ENCODE measurements around the gene AGPAT3. TPM values are rescaled to one million over a fixed set of nuclear protein-coding genes. Genes with fewer than 3 reads are reported as not detected.

AGPAT3 gene
- total RNA-seq, 1 donor from 2014 or later: 65.9 TPM

GRCh38 chr21:43988506-43989230 lies 123.6 kb downstream of the AGPAT3 start:
- TF ChIP-seq CTCF (IDR thresholded peaks at IDR 0.05): no peak
- Histone ChIP-seq H3K36me3 (peaks cover 0 to 7% of the 10 kb centered on the region in 2 donors), H3K4me1 (no peaks in the 10 kb centered on the region), H3K4me3 (no peak overlapping the region), H3K27me3 (no peaks in the 10 kb centered on the region), H3K9me3 (no peaks in the 10 kb centered on the region), H3K27ac (no peak overlapping the region)
- no peak for DNase-seq (ENCODE audit: low spot score in 2 of 2)
- intact Hi-C loops (cut with DNase I): no loop called here

GRCh38 chr21:43989401-43989800 lies 124.4 kb downstream of the AGPAT3 start:
- intact Hi-C loops (cut with DNase I): no loop called here
- TF ChIP-seq CTCF (IDR thresholded peaks at IDR 0.05): no peak
- Histone ChIP-seq H3K4me1 (no peaks in the 10 kb centered on the region), H3K27ac (no peak overlapping the region), H3K4me3 (no peak overlapping the region), H3K36me3 (peaks cover 0 to under 1% of the 10 kb centered on the region in 2 donors), H3K9me3 (no peaks in the 10 kb centered on the region), H3K27me3 (no peaks in the 10 kb centered on the region)
- DNase-seq (ENCODE audit: low spot score in 2 of 2): no peak

DNA sequence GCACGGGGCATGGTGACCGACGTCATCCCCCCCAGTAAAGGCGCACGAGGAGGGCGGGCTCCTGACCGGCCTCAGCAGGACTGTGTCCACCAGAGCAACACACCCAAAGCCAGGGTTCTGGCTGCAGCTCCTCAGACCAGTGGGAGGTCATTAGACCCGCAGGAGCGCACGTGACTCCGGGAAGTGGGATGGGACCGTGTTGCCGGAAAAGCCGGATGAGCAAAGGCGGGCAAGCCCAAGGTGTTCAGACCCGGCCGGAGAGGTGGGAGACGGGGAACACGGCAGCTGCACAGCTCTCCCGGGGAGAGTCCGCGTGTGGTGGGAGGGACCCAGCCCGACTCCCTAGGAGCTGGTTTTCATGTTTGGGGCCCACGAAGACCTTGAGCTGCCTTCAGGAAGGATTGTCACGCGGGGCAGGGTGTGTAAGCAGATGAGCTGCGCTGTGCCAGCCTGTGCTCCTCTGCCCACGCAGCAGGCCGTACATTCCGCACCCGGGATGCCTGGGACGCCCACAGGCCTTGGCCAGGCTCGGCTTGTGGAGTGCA lies 126.5 kb downstream of the AGPAT3 start:
- Histone ChIP-seq H3K4me3 (no peak overlapping the region), H3K27me3 (no peaks in the 10 kb centered on the region), H3K36me3 (no peaks in the 10 kb centered on the region), H3K9me3 (no peaks in the 10 kb centered on the region), H3K27ac (no peak overlapping the region), H3K4me1 (no peaks in the 10 kb centered on the region)
- no peak for DNase-seq (ENCODE audit: low spot score in 2 of 2)
- intact Hi-C loops (cut with DNase I): no loop called here
- TF ChIP-seq CTCF (IDR thresholded peaks at IDR 0.05): no peak

- DNase-seq (ENCODE audit: low spot score in 2 of 2): no peak
- no peaks in the 10 kb centered on the region for H3K36me3 ChIP-seq
Observed at GRCh38 chr21:43992121-43992520, 127.1 kb downstream of the AGPAT3 start.

GRCh38 chr21:43993420-43993934 lies 128.5 kb downstream of the AGPAT3 start:
- H3K9me3 ChIP-seq: no peaks in the 10 kb centered on the region
- H3K4me3 ChIP-seq: no peak overlapping the region
- TF ChIP-seq CTCF (IDR thresholded peaks at IDR 0.05): no peak
- no peak for DNase-seq (ENCODE audit: low spot score in 2 of 2)
- no peaks in the 10 kb centered on the region for H3K36me3 ChIP-seq
- H3K27me3 ChIP-seq: no peaks in the 10 kb centered on the region
- intact Hi-C loops (cut with DNase I): no loop called here
- no peaks in the 10 kb centered on the region for H3K4me1 ChIP-seq
- no peak overlapping the region for H3K27ac ChIP-seq

More at GRCh38 chr21:43992121-43992520, 127.1 kb downstream of the AGPAT3 start:
- no peak for TF ChIP-seq CTCF (IDR thresholded peaks at IDR 0.05)
- Histone ChIP-seq H3K9me3 (no peaks in the 10 kb centered on the region), H3K27ac (no peak overlapping the region), H3K4me1 (no peaks in the 10 kb centered on the region), H3K4me3 (no peak overlapping the region), H3K27me3 (no peaks in the 10 kb centered on the region)
- intact Hi-C loops (cut with DNase I): no loop called here

Measured in ascending aorta (tissue), 2 donors.